Cardiac fibroblast (primary cell): Measurements from ENCODE around the gene CXCR4.

Experiments used
- DNase-seq, 2 donors: peaks; one replicate each; pipeline versions ENCODE4 v3.0.0 to v3.0.0-alpha.2; 2010; ENCODE audit warnings: low read depth in 2 of 2
- H3K4me3 ChIP-seq, 2 donors: replicated peaks in 1 of 2; 1 replicate in 1 of 2; 2 replicates in 1 of 2; pipeline ENCODE4 v1.5.1; 2011; ENCODE audit warnings: low read depth in 2 of 2, low read length in 2 of 2, mild to moderate bottlenecking in 2 of 2, moderate library complexity in 1 of 2
- TF ChIP-seq, protein P1 (sequence below): IDR thresholded peaks from one replicate; pipeline ENCODE4 v1.5.1; 2011; ENCODE audit warnings: low read depth, mild to moderate bottlenecking, low read length, inconsistent platforms

The CXCR4 gene

GRCh38 chr2:136117909-136118818, at the start of gene CXCR4:
Gene CXCR4, minus strand, starts transcription at chr2:136118149. Its CDS starts 89 bp downstream, at chr2:136118060.
- peak; percentile 18 to 26 for DNase-seq

DNA sequence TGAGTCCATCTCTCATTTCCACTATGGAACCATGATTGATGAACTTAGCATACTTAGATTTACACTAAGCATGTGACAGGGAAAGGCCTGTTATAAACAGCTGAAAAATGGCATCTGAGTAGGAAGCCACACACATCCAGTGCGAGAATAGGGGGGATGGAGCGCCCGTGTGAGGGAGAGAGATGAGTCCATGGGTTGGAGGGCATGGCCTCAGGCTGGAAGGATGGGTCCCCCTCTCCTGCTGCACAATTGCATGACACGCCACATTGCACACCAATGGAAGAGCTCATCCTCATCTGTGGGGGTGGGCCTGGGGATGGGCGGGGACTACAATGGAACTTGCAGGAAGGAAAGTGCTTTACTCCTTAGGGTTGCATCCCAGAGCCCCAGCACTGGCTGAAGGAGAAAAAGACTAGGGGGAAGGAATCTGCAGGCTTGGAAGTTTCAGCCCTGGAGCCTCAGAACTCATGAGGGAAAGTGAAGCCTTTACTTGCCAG, 46.4 kb upstream of the CXCR4 start:
- TF ChIP-seq, protein P1, sequence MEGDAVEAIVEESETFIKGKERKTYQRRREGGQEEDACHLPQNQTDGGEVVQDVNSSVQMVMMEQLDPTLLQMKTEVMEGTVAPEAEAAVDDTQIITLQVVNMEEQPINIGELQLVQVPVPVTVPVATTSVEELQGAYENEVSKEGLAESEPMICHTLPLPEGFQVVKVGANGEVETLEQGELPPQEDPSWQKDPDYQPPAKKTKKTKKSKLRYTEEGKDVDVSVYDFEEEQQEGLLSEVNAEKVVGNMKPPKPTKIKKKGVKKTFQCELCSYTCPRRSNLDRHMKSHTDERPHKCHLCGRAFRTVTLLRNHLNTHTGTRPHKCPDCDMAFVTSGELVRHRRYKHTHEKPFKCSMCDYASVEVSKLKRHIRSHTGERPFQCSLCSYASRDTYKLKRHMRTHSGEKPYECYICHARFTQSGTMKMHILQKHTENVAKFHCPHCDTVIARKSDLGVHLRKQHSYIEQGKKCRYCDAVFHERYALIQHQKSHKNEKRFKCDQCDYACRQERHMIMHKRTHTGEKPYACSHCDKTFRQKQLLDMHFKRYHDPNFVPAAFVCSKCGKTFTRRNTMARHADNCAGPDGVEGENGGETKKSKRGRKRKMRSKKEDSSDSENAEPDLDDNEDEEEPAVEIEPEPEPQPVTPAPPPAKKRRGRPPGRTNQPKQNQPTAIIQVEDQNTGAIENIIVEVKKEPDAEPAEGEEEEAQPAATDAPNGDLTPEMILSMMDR: no peak
- H3K4me3 ChIP-seq: no peak overlapping the region
- no peak for DNase-seq

More at GRCh38 chr2:136117909-136118818, at the start of gene CXCR4:
- H3K4me3 ChIP-seq: peak within 1 kb of the TSS; percentile 21 to 46
- TF ChIP-seq, protein P1: peak; percentile 8

- no peak for DNase-seq
- TF ChIP-seq, protein P1: no peak
- H3K4me3 ChIP-seq: no peak overlapping the region
Observed at GRCh38 chr2:136162438-136162837, 44.5 kb upstream of the CXCR4 start.

DNA sequence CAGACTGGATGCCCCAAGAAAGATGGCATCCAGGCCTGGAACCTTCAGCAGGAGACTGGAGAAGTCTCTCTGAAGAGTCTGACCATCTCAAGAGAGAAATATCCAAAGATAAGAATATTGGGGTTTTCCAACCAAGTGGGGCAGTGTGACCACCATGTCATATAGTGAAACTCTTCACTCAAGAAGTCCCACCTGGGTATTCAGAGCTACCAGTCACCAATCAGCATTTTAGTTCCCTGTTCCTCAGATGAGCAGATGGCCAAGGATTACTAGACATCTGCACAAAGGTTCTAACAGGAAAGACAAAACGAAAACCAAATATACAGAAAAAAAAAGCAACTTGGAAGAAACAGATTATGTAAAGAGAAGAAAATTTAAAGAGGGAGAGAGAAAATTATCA, 38.5 kb upstream of the CXCR4 start:
- TF ChIP-seq, protein P1: no peak
- no peak overlapping the region for H3K4me3 ChIP-seq
- no peak for DNase-seq

GRCh38 chr2:136154384-136154783, 36.4 kb upstream of the CXCR4 start:
- DNase-seq: no peak
- TF ChIP-seq, protein P1: no peak
- no peak overlapping the region for H3K4me3 ChIP-seq

DNA sequence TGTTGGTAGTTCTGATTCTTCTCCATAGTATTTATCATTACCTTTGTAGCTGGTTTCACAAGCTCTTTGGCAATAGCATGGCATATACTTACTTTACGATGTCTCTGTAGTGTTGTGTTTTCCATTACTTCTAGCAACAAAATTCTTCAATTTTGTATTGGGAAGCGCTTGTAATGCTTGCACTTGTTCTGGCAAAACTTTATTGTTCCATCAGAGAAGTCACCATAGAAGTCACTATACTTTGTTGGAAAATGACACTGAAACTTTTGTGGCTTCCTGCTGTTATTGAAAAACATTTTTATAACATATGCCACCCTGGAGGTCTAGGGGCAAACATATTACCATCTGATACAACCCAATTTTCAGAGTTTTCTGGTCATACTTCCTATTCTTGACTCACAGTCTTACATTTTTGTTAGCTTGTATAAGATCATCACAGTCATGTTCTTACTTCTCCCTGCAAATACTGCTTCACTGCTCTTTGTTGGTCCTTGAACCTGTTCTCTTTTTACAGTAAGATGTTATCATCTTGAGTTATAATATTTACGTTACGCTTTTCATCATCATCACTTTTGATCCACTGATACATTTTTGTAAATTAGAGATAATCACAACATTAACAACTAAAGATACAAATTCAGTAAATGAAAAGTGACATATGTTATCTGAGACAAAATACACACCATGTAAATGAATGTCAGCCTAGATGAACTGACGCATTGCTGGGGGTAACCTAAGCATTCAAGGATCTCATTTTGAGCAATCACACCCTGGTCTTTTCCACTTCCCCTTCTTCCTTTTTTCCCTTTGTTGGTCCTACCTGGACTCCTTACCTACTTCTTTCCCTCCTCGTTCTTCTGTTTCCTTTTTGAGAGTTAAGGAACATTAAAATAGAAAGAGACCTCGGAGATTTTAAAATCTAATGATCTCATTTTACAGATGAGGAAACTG, 33.3 kb upstream of the CXCR4 start:
- no peak for DNase-seq
- TF ChIP-seq, protein P1: no peak
- H3K4me3 ChIP-seq: no peak overlapping the region
